Astrocyte of the cerebellum (primary cell): ENCODE measurements around the gene DOCK10.

Experiments
- DNase-seq: peaks from one replicate; pipeline ENCODE4 v3.0.0-alpha.2; 2011; ENCODE audit warnings: low read depth
- H3K4me3 ChIP-seq: 2 replicates; pipeline ENCODE4 v1.5.1; 2011; ENCODE audit warnings: mild to moderate bottlenecking, low read depth, low read length, moderate library complexity
- in situ Hi-C: cut with HindIII; loops from 2 replicates; pipeline ENCODE4 v1.10.0; 2017; ENCODE audit warnings: low sequenced_read_pairs
- TF ChIP-seq, protein P1 (sequence below): IDR thresholded peaks from 2 replicates; pipeline ENCODE4 v1.5.1; 2012; ENCODE audit warnings: low read length, low read depth, moderate library complexity, mild to moderate bottlenecking; ENCODE audit errors: missing control alignments

Gene DOCK10

GRCh38 chr2:224723586-224724217, 318.6 kb downstream of the DOCK10 start:
- TF ChIP-seq, protein P1, sequence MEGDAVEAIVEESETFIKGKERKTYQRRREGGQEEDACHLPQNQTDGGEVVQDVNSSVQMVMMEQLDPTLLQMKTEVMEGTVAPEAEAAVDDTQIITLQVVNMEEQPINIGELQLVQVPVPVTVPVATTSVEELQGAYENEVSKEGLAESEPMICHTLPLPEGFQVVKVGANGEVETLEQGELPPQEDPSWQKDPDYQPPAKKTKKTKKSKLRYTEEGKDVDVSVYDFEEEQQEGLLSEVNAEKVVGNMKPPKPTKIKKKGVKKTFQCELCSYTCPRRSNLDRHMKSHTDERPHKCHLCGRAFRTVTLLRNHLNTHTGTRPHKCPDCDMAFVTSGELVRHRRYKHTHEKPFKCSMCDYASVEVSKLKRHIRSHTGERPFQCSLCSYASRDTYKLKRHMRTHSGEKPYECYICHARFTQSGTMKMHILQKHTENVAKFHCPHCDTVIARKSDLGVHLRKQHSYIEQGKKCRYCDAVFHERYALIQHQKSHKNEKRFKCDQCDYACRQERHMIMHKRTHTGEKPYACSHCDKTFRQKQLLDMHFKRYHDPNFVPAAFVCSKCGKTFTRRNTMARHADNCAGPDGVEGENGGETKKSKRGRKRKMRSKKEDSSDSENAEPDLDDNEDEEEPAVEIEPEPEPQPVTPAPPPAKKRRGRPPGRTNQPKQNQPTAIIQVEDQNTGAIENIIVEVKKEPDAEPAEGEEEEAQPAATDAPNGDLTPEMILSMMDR, result no peak
- no peak overlapping the region for H3K4me3 ChIP-seq
- in situ Hi-C loops, result no loop called here
- DNase-seq, result peak; percentile 28

DNA sequence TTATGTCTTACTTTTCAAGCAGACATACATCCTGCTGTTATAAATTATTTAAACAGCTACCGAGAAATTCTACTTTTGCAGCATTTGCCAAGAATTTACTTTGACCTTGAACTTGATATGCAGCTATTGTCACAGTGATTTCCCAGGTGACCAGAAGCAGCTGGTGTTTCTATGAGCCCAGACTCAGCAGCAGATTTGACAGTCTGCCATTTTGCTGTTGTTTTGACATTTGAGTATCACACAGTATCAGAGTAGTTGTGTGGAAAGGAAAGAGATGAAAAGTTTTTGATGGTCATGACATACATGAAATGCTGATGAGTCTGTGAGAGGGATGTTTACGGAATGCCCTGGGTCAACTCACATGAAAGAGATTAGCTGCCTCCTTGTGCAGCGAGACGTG, 319.5 kb downstream of the DOCK10 start:
- in situ Hi-C loops, result no loop called here
- TF ChIP-seq, protein P1, result no peak
- DNase-seq, result no peak
- H3K4me3 ChIP-seq, result no peak overlapping the region

DNA sequence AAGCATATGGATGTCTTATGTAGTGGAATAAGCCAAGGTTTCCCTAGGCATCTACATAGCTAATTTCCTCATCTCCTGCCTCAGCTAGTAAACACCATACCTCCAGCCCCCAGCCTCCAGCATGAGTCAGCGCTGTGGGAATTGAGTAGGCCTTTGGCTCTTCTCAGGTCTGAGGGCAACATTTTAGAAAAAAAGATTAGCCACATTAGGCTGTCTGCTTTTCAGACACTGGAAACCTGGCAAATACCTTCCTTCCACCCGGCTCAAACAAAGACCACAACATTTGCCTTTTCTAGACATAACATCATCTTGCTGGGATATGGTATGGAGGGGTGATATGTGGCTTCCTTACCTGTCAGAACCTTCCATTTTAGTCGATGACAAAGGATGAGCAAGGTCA, 320.0 kb downstream of the DOCK10 start:
- peak; percentile 11 for DNase-seq
- TF ChIP-seq, protein P1, result no peak
- H3K4me3 ChIP-seq, result no peak overlapping the region
- in situ Hi-C loops, result no loop called here

DNA sequence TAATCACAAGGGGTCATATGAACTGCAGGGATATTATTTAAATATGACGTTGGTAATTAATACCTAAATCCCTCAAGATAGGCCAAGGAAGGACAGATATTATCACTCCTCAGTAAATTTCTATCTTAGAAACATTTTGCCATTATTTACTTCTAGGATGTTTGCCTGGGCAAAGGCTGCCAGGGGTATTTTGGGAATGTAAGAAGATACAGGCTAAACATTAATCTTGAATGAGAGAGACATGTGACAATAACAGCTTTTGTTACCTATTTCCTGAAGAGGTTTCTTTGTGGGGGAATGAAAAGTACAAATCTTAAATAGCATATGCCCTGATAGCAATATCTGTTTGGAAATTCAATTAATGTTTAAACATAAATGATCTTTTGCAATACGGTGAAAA, 325.3 kb downstream of the DOCK10 start:
- TF ChIP-seq, protein P1, result no peak
- DNase-seq, result no peak
- in situ Hi-C loops, result no loop called here
- no peak overlapping the region for H3K4me3 ChIP-seq

DNA sequence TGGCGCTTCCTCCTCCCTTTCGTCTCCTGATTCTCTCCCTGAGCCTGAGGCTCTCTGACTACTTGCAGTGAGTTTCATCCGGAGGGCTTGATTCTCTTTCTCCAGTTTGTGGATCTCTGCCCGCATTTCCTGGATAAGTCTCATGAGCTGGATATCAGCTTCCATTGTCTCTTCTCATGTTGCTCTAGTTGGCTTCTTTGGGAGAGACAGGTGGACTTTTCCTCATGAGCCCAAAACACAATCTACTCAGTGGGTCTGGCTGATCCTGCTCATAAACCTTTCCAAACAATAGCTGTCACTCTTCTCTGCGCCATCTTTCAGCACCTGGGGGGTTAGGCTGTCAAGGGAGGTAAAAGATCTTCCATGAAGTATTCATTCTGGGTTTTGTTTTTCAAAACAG, 326.1 kb downstream of the DOCK10 start, which contains the start of gene CCDC195:
CCDC195 (minus strand) TSS at position 165 of the 400 bp plus-strand sequence; CDS start at position 165, 0 bp downstream.
- no peak for DNase-seq
- TF ChIP-seq, protein P1, result no peak
- in situ Hi-C loops, result no loop called here
- no peak within 1 kb of the TSS for H3K4me3 ChIP-seq
